SH-SY5Y (cell line): ENCODE results near the gene CREB3L2.

Source experiments
- GATA2 ChIP-seq: IDR thresholded peaks from 2 replicates; pipeline ENCODE4 v1.6.1; 2011; ENCODE audit warnings: mild to moderate bottlenecking, low read depth, low read length
- GATA3 ChIP-seq: IDR thresholded peaks from 2 replicates; pipeline ENCODE4 v1.6.1; 2011; ENCODE audit warnings: low read depth, mild to moderate bottlenecking, low read length, moderate library complexity

- TF ChIP-seq GATA3 (no peak), GATA2 (no peak)
Measured at GRCh38 chr7:138008588-138009349, 6.9 kb upstream of the CREB3L2 start.
